Activated naive CD8-positive, alpha-beta T cell treated with anti-CD3 and anti-CD28 coated beads, Interleukin-2, amount 50 U/mL, for 24 hours (primary cell): ENCODE results near the gene C1orf94.

Source experiments
- ATAC-seq: fragments of 150-1000 bp; cut with Tn5 transposase; one replicate; pipeline ENCODE4 v1.10.0; 2021
- DNase-seq: peaks from one replicate; pipeline ENCODE4 v3.0.0; 2021
- H3K27ac Mint-ChIP-seq: one replicate; pipeline ENCODE4 v1.8.0; 2021; ENCODE audit warnings: mild to moderate bottlenecking, mixed read lengths
- H3K27me3 Mint-ChIP-seq: one replicate; pipeline ENCODE4 v1.8.0; 2021; ENCODE audit warnings: mixed read lengths
- H3K36me3 Mint-ChIP-seq: one replicate; pipeline ENCODE4 v1.8.0; 2021; ENCODE audit warnings: low read depth, mixed read lengths
- H3K4me1 Mint-ChIP-seq: one replicate; pipeline ENCODE4 v1.8.0; 2021; ENCODE audit warnings: mixed read lengths
- H3K4me3 Mint-ChIP-seq: one replicate; pipeline ENCODE4 v1.8.0; 2021; ENCODE audit warnings: mild to moderate bottlenecking, moderate library complexity, mixed read lengths
- H3K9me3 Mint-ChIP-seq: one replicate; pipeline ENCODE4 v1.8.0; 2021; ENCODE audit warnings: mixed read lengths

C1orf94 gene

DNA sequence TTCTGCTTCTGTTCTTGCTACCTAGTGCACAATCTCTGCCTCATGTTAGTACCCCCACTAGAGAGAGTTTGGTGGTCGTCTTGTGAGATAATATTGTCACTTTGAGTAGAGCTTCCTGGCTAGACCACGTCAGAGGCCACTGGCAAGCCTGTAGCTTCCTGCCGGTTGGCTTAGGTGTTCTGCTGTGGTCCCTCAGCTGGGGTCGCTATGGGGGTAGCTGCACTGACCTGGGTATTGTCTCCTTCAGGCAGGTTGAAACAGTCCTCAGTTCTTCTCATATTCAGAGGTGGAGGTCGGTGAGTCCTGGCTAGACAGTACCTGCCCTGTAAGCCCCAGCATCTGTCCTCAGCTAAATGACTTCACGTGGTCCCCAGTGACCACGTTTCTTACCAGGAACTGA lies 86.2 kb downstream of the C1orf94 start:
- ATAC-seq = no peak
- no peaks in the 10 kb centered on the region for H3K36me3 Mint-ChIP-seq
- peaks cover 18% of the 10 kb centered on the region for H3K27me3 Mint-ChIP-seq
- H3K27ac Mint-ChIP-seq = no peak overlapping the region
- no peaks in the 10 kb centered on the region for H3K9me3 Mint-ChIP-seq
- H3K4me3 Mint-ChIP-seq = no peak overlapping the region
- no peaks in the 10 kb centered on the region for H3K4me1 Mint-ChIP-seq
- DNase-seq = no peak

GRCh38 chr1:34263406-34263805 lies 86.7 kb downstream of the C1orf94 start:
- ATAC-seq (no peak), DNase-seq (no peak)
- Mint-ChIP-seq H3K4me1 (no peaks in the 10 kb centered on the region), H3K9me3 (no peaks in the 10 kb centered on the region), H3K27ac (no peak overlapping the region), H3K27me3 (peaks cover 18% of the 10 kb centered on the region), H3K4me3 (no peak overlapping the region), H3K36me3 (no peaks in the 10 kb centered on the region)

DNA sequence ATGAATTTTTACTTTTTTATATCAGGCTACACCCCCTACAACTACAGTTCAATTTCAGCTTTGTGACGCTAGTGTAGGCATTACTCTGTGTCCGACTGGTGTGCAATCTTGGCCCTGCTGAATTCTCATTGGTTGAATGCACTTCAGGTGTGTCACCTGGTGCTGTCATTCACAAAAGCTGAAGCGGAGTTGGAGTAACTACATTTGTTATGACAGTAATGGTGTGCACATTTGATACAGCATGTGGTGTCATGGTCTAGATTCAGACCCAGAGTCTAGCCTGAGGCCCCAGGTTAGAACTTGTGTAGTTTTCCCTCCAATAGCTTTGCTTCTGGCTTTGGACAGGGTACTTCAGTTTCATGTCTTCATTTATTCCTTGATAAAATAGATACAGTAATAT lies 88.7 kb downstream of the C1orf94 start:
- H3K36me3 Mint-ChIP-seq = no peaks in the 10 kb centered on the region
- no peaks in the 10 kb centered on the region for H3K4me1 Mint-ChIP-seq
- no peak overlapping the region for H3K4me3 Mint-ChIP-seq
- ATAC-seq (no peak), DNase-seq (no peak)
- peaks cover 18% of the 10 kb centered on the region for H3K27me3 Mint-ChIP-seq
- H3K9me3 Mint-ChIP-seq = no peaks in the 10 kb centered on the region
- no peak overlapping the region for H3K27ac Mint-ChIP-seq

DNA sequence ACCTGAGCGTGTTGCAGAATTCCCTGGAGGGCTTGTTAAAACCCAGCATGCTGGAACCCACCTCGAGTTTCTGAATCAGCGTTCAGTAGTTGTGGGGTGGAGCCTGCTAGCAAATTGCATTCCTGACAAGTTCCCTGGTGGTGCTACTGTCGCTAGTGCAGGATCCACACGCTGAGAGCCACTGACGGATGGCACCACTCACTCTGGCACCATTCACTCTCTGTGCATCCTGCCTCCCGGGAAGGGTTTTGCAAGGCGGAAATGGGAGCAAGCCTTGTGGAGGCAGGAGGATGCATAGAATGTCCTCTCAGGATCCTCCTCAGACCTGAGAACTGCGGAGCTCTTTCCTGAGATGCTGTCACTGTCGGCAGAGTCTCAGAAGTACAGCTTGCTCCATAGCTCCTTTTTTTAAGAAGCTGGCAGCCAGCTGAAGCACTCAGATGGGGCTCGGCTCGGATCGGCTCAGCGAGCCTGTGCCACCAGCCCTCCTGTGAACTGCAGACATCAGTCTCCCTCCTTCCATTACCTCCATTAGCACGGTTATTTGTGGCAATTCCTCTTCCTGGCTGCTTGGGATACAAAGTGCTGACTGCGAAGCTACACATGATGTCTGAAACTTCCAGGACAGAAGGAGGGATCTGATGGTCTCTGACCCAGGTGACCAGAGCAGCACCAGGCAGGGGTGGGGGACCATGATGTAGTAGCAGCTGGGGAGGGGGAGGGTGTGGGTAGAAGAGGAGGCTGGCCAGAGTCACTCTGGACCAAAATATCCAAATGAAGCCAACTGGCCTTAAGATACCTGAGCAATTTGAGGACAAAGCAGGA lies 89.6 kb downstream of the C1orf94 start:
- no peaks in the 10 kb centered on the region for H3K4me1 Mint-ChIP-seq
- H3K27me3 Mint-ChIP-seq = peaks cover 15% of the 10 kb centered on the region
- H3K4me3 Mint-ChIP-seq = no peak overlapping the region
- DNase-seq (no peak), ATAC-seq (no peak)
- no peaks in the 10 kb centered on the region for H3K9me3 Mint-ChIP-seq
- H3K27ac Mint-ChIP-seq = no peak overlapping the region
- no peaks in the 10 kb centered on the region for H3K36me3 Mint-ChIP-seq

DNA sequence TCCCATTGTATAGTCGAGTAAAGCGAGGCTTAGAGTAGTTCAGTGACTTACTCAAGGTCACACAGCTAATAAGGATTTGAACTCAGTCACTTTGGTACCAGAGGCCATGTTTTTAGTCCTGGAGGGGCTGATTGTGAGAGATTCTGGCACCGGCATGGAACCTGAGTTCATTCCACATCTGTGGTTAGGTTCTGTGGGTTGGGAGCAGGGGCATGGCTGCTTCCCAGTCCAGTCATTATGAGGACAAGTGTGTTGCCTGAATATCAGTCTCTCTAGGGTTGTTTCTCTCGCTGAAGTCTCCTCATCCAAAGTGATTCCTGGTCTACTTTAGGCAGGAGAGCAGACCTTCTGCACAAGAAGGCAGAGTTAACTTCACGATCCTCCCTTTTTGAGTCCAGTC lies 90.6 kb downstream of the C1orf94 start:
- no peak overlapping the region for H3K27ac Mint-ChIP-seq
- H3K4me3 Mint-ChIP-seq = no peak overlapping the region
- DNase-seq (no peak), ATAC-seq (no peak)
- no peaks in the 10 kb centered on the region for H3K4me1 Mint-ChIP-seq
- H3K36me3 Mint-ChIP-seq = no peaks in the 10 kb centered on the region
- H3K27me3 Mint-ChIP-seq = peaks cover 11% of the 10 kb centered on the region
- H3K9me3 Mint-ChIP-seq = no peaks in the 10 kb centered on the region

DNA sequence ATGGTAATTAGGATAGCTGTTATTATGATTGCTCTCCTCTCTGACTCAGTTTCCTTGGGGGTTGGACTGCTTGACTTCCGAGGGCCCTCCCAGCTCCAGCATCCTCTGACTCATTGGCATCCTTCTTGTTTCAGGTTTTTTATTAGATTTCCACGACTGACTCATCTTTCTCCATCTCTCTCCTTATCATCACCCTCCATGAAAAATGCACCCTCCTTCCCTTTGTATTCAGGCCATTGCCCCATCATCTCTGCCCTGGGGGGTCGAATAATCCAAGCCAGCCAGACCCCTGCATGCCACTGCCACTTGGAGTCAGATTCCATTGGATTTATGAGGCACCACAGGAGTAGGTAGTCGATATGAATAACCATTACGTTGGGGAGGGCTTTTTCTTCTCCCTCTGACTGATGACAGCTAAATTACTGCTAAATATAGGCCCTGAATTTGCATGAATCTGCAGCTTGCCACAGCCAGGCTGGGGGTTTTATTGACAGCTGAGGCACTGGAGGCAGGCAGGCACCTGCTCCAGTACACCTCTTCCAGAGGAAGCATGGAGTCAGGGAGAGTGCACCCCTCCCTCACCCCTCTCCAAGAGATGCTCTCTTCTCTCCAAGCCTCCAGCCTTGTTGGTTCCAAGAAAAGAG lies 91.7 kb downstream of the C1orf94 start:
- Mint-ChIP-seq H3K4me1 (no peaks in the 10 kb centered on the region), H3K27ac (no peak overlapping the region), H3K4me3 (no peak overlapping the region), H3K36me3 (no peaks in the 10 kb centered on the region), H3K27me3 (peaks cover 9% of the 10 kb centered on the region), H3K9me3 (no peaks in the 10 kb centered on the region)
- ATAC-seq (no peak), DNase-seq (no peak)
